Hindlimb muscle (tissue), 1 donor: ENCODE data around the gene FBXL7. TPM values are rescaled to one million over a fixed set of nuclear protein-coding genes. Genes with fewer than 3 reads are reported as not detected.
A peak's percentile ranks its signal among the peaks of the same experiment; 100 is the strongest.

Experiments used
- DNase-seq: peaks from one replicate; pipeline ENCODE4 v3.0.0-alpha.2; 2013
- polyA plus RNA-seq: library from polyadenylated mRNA; unstranded; fragments of 120-200 nt; gene quantifications from one replicate; pipeline ENCODE4 v1.2.1, GENCODE V29; 2013; ENCODE audit not compliant: insufficient read length

Gene FBXL7
- polyA plus RNA-seq, 1 donor = 23.7 TPM

GRCh38 chr5:15502208-15502607, 2.2 kb downstream of the FBXL7 start:
- DNase-seq = peak; percentile 27

GRCh38 chr5:15506146-15506545, 6.2 kb downstream of the FBXL7 start:
- DNase-seq = no peak

DNA sequence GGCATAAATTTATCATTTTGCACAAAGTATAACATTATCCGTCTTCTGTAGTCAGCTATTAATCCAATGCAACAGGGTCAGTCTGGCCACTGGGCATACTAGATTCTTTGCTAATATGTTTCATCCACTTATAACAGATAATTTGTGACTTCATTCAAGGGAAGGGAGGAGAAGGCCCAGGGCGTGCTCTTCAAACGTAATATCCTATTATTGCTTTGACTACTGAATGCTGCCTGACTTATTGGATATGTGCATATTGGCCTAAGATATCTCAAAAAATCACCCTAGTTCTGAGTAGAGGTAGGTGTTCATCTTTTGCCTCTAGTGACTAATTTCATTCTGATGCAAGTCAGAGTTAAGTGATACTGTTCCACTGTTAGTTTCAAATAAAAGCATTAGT, 6.9 kb downstream of the FBXL7 start:
- DNase-seq = no peak

- no peak for DNase-seq
Observed at GRCh38 chr5:15510092-15510491, 10.1 kb downstream of the FBXL7 start.

DNA sequence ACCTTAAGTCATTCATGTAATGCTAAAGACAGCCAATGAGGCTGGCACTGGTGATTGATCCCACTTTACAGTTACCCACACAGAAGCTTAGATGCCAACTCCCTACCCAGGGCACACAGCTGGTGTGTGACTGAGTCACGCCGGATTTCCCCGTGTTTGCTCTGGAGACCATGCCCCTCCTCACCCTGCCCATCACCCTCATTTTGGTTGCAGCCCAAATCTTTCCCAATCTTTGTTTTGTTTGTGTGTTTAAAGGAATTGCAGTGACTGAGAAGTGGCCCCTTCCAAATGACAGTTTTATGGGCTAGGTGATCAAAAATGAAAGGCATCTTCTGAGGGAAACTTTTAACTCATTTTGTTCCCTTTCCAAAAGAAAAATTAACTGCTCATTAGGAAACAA, 10.9 kb downstream of the FBXL7 start:
- DNase-seq = no peak

DNA sequence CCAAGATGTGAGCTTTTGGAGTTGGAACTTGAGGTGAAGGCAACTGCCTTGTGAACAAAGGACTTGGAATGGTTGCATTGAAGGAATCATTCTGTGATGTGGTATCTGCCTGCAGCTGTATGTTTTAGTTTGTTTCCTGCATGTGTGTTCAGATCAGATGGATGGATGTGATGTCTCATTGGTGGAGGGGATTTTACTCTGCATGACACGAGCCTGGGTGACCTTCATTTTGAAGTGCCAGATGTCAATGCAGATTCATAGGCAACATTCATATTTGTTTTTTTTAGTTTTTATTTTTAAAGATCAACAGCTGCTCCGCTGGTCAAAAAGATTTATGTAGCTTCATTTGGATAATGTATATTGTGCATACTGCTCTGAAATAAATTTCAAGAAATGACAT, 13.5 kb downstream of the FBXL7 start:
- DNase-seq = no peak

GRCh38 chr5:15513911-15514310, 13.9 kb downstream of the FBXL7 start:
- DNase-seq = no peak

DNA sequence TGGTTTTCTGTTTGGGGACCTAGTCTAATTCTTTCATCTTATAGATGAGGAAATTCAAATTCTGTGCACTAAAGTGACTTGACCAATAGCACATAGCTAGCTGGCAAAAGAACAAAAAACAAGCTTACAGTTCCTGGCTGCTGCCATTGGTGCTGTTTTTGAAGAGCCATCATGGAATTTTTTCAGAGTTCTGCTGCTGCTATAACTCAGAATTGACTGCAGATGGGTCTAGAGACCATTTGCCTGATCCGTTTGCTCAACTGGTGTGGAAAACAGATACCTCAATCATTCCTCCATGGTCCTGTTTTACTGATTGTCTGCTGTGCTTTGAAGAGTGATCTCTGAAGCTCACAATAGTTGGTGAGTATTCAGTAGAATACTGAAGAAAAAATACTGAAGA, 15.2 kb downstream of the FBXL7 start:
- no peak for DNase-seq

DNA sequence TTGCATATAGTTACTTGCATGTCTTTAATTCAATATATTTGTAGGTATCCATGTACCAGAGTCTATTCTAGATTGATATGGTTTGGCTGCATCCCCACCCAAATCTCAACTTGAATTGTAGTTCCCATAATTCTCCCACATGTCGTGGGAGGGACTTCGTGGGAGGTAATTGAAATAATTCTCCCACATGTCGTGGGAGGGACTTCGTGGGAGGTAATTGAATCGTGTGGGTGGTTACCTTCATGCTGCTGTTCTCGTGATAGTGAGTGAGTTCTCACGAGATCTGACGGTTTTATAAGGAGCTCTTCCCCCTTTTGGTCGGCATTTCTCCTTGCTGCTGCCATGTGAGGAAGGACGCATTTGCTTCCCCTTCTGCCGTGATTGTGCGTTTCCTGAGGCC, 16.5 kb downstream of the FBXL7 start:
- no peak for DNase-seq

DNA sequence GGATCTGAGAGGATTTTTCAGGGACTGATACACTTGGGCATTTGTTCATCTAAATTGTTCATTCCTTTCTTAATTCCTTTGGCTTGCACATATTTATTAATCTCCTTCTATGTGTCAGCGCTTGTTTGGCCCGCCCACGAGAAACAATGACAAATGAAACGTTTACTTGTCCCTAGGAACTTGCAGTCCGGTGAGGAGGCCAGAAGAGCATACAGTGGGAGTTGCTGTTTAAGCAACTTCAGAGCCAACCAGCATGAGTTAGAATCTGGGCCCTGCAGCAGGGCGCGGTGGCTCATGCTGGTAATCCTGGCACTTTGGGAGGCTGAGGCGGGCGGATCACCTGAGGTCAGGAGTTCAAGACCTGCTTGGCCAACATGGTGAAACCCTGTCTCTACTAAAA, 18.8 kb downstream of the FBXL7 start:
- no peak for DNase-seq

DNA sequence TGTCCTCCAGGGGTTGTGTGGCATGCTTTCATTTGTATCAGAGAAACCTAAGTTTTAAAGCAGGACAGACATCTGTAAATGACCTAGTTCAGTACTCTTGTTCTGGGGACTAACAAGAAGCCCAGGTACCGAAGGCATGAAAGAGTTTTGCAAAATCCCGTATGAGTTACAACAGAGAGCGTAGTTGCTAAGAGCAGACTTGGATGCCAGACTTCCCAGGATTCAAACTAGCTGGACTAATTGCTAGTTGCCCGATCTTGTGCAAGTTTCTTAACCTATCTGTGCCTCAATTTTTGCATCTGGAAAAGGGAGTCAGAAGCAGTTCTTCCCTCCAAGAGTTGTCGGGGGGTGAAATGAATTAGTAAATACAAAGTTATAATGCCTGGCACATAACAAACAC, 20.9 kb downstream of the FBXL7 start:
- no peak for DNase-seq

DNA sequence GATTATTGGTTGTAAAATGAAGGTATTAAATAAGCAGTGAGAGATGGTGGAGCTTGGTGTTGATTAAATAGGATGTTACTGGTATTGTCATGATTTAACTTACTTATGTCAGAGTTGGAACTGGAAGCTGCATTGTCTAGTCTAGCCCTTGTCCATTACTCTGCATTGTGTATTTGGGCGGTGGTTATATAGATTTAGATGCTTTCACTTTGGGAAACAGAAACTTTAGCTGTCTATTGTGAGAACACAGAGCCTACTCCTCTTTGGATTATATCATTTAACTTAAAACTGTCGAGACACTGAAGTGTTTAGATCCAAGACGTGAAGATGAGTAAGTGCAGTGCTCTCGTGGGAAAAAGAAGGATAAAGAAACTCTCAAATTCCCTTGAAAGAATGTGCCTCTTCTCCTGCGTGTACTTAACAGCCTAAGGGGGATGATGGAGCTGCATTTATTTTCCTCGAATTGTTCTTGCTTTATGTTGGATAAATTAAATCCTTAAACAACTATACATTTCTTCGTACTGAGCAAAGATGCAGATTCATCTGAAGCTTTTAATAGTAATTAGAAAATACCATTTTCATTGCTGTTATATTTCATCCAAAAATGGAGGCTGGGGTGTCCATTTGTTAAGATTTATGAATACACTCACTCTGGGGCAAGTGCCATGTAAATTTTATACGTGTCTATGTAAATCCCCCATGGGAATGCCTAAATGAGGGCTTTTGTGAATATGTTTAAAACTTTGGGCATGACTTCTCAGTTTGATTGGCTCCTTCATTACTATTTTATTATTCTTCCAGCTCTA, 21.6 kb downstream of the FBXL7 start:
- DNase-seq = no peak

DNA sequence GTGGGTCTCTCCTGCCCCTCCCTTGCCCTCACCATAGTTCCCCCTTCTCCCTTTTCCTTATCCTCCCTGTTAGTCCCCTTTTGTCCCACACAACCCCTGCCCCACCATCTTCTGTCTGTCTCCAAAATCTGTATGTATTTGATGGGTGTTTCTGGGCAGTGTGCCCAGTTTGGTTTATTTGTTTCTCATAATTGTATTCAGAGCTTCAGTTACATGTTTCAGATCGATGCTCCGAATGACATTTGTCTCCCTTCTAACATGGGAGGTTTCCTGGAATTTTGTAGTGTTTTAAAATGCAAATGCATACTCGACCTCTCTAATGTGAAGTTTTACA, 22.2 kb downstream of the FBXL7 start:
- no peak for DNase-seq

DNA sequence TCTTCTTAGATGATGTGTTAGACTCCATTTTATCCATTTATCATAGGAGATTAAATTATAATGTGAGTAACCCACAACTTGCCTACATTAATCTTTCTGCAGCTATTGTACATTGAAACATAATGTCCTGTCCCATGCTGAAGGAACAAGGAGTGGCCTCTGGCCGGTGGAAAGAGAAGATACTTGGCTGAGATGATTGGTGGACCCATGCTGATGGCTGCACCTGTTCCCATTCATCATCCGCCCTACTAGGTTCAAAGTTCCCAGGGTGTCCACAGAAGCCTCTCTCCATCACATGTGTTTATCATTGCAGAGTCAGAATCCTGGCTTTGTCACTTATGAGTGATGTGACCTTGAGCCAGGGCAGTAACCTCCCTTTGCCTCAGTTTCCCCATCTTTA, 24.7 kb downstream of the FBXL7 start:
- DNase-seq = no peak

GRCh38 chr5:15525703-15526275, 25.8 kb downstream of the FBXL7 start:
- no peak for DNase-seq

DNA sequence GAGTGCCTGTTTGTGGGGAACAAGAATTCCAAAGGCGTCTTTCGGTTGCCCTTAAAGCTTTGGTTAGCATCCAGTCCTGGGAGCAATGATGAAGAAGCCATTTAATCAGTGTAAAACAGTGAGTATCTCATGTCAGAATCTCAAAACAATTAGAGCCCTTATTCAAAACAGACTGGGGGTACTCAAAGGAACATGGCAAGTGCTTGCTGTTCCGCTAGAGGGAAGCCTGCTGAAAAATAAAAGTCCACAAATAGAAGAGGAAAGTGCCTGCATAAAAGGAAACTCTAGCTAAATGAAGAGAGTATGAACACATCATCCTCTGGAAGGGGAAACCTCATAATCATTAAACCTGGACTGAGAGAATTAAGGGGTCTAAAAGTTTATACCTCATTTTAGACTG, 26.4 kb downstream of the FBXL7 start:
- DNase-seq = no peak

GRCh38 chr5:15528476-15528875, 28.5 kb downstream of the FBXL7 start:
- DNase-seq = no peak

DNA sequence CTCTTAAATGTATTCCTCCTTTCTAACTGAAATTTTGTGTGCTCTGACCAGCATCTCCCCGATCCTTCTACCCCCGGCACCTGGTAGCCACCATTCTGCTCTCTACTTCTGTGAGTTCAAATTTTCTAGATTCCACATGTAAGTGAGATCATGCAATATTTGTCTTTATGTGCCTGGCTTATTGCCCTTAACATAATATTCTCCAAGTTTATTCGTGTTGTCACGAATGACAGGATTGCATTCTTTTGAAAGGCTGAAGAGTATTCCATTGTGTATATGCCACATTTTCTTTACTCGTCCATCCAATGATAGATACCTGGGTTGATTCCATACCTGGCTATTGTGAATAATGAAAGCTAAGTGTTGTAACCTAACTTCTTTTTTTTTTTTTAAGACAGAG, 29.0 kb downstream of the FBXL7 start:
- no peak for DNase-seq

- DNase-seq = no peak
Observed at GRCh38 chr5:15529821-15530220, 29.8 kb downstream of the FBXL7 start.

DNA sequence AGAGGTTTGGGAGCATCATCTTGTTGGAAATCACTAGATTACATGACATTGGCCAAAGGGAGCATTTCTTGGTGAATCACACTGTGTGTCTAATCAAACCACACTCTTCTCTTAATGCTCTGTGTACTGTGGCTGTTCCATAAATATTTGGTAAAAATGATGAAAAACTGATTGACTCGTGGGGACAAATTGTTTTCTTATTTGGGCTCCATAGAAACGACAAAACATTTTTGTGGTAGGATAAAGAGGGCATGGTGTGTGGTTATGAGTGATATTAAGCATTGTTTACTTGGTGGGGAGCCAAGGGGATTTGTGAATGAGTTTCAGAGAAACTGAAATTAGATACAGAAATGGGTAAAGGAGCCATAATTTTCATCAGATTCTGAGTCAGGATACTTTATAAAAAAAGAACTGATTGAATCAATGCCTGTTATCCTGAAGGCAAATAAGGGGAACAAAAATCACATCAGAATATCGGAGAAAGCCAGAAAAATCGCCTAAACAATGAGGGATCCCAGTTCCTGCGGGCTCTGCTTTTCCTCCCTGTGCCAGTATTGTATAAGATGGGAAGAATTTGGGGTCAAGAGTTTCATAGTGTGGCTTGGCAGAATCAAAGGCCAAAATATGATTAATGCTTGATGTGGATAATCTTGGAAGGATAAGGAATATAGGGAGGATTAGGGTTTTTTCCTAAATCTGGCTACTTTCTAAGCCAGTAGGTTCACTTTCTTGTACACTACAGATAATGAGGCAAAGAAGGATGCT, 33.3 kb downstream of the FBXL7 start:
- DNase-seq = no peak

DNA sequence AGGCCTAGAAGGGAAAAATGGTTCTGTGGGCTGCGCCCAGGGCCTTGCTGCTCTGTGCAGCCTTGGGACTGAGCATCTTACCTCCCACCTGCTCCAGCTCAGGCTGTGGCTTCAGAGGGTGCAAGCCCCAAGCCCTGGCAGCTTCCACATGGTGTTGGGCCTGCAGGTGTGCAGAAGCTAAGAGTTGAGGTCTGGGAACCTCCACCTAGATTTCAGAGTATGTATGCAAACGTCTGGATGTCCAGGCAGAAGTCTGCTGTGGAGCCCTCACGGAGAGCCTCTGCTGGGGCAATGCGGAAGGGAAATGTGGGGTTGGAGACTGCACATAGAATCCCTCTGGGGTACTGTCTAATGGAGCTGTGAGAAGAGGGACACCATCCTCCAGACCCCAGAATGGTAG, 36.0 kb downstream of the FBXL7 start:
- no peak for DNase-seq

- DNase-seq = no peak
Observed at GRCh38 chr5:15538516-15538915, 38.5 kb downstream of the FBXL7 start.

GRCh38 chr5:15539951-15540350, 40.0 kb downstream of the FBXL7 start:
- no peak for DNase-seq

- no peak for DNase-seq
Observed at GRCh38 chr5:15544039-15544438, 44.1 kb downstream of the FBXL7 start.
